GM19099 (cell line): ENCODE data around the gene GSG1.

Source experiments
- POLR2A ChIP-seq: IDR thresholded peaks from 3 replicates; pipeline ENCODE4 v1.6.1; 2011; ENCODE audit warnings: low read depth; ENCODE audit not compliant: insufficient read length; ENCODE audit errors: extremely low read depth

Gene GSG1

DNA sequence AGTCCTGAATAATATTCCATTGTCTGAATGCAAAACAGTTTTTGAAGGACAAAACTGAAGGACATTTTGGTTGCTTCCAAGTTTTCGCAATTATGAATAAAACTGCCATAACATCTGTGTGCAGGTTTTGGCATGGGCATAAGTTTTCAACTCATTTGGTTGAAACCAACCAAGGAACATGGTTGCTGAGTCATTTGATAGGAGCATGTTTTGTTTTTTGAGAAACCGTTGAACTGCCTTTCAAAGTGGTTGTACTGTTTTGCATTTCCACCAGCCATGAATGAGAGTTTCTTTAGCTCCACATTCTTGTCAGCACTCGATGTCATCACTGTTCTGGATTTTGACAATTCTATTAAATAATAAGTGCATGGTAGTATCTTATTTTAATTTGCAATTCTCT is 23.0 kb upstream of the GSG1 start:
- no peak for TF ChIP-seq POLR2A

- TF ChIP-seq POLR2A = no peak
These were observed 22.5 kb upstream of the GSG1 start for GRCh38 chr12:13125996-13126395.

DNA sequence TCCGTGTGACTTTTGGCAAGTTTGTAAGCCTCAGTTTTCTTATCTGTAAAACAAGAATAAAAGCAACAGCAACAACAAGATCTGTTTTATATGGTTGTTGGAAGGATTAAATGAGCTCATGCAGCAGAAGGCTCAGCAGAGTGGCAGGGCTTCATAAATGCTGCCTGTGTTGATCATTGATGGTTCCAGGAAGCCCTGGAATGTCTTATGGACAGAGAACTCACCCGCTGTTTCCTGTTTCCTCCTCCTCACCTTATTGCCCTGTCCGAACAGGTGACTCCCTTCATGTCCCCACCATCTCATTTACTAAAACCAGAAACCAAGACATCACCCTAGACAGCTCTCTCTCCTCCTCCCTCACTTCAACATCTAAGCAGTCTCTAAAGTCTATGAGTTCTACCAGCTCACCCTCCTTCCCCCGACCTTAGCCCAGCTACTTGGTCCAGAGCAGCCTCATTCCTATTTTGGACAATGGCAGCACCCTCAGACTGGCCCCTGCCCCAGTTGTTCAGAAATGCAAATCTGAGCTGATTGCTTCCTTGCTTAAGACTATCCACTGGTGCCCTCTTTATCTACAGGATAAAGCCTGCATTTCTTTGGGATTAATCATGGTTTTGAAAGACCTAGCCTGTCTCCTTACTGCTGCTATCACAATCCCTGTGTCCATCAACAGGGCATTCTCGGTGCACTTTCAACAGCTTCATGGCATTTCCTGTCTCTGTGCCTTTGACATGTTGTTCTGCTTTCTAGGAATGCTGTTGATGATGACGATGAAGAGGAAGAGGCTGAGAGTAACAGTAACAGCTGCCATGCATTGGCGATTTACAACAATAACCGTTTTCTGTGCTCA is 21.4 kb upstream of the GSG1 start:
- TF ChIP-seq POLR2A = no peak

GRCh38 chr12:13121568-13121967 is 18.1 kb upstream of the GSG1 start:
- no peak for TF ChIP-seq POLR2A

- TF ChIP-seq POLR2A = no peak
These were observed 16.9 kb upstream of the GSG1 start for GRCh38 chr12:13120413-13120812.

DNA sequence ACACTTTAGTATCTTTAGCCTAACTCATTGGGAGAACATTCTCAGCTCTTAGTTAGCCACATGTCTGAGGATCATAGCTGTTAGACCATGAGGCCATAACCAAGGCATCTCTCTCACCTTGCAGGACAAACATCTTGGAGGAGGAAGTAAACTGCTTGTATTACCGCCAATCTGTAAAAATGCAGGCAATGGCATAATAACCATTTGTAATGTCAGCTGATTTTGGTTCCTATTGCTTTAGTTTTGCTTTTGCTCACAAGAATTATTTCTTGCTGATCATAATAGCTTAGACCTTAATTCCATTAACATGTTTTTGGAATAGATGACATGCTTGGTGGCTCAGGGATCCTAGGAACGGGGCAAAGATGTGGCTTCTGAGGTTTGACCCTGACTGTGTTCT is 16.4 kb upstream of the GSG1 start:
- TF ChIP-seq POLR2A = no peak

GRCh38 chr12:13117029-13117428 is 13.6 kb upstream of the GSG1 start:
- TF ChIP-seq POLR2A = no peak

DNA sequence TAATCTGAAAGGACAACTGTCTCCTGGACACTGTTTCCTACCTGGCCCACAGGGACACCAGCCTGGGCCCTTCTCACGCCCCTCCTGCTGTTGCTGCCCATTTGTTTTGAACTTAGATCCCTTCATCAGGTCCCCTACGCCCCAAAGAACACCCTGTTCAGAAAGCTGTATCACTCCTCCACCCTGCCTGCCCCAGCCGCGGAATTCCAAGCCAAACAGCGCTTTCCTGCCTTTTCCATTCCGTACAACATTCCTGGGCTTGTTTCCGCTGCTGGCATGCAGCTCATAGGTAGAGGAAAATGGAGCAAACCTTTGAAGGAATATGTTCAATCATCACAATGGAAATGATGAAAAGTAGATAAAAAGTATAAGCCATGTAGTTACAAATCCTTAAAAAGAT is 12.8 kb upstream of the GSG1 start:
- no peak for TF ChIP-seq POLR2A

DNA sequence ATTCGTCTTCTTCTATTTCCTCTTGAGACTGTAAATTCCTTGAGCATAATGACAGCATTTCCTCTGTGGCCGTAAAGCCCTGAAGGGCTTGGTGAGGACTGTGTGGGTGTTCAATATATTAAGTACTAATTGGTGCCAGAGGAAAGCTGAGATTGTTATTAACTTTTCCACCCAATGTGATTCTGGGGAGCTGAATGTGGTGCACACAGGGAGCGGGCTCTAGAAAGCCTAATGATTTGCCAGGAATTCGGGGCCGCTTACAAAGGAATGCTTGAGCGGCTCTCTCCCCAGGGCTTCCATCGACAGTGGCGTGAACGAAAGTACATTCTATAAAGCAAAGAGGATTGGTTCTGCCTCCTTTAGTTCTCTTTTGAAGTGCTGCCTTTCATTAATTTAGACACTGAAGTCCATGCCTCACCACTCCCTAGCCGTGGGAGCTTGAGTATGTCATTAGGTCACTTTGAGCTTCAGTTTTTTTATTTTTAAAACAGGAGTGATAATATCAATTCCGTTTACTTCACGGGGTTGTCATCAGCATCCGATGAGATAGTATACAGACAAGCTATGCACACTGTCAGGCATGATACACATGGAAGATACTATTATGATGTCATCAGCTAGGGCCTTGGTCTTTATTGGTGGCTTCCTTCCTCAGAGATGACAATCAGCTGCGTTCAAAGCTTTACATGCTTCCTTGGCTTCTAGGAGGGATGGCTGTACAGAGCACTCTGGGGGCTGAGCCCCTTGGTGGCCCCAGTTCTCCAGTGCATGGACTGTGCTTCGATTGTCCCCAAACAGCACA is 11.0 kb upstream of the GSG1 start:
- no peak for TF ChIP-seq POLR2A

GRCh38 chr12:13112968-13113367 is 9.5 kb upstream of the GSG1 start:
- no peak for TF ChIP-seq POLR2A

- no peak for TF ChIP-seq POLR2A
These were observed 3.2 kb upstream of the GSG1 start for GRCh38 chr12:13106666-13107065.

DNA sequence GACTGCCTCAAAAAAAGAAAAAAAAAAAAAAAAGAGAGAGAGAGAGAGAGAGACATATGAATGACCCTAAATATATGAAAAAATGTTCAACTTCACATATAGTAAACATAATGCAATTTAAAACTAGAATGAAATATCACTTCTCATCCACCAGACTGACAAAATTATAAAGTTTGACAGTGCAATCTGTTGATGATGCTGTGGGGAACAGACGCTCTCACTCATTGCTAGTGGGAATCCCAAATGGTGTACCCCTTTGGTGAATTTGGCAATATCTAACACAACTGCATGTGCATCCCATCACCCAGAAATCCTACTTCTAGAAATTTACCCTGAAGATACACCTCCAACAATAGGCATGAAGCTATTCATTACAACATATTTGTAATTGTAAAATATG is 2.3 kb upstream of the GSG1 start:
- TF ChIP-seq POLR2A = no peak

- no peak for TF ChIP-seq POLR2A
These were observed 942 bp upstream of the GSG1 start for GRCh38 chr12:13104409-13104808.

DNA sequence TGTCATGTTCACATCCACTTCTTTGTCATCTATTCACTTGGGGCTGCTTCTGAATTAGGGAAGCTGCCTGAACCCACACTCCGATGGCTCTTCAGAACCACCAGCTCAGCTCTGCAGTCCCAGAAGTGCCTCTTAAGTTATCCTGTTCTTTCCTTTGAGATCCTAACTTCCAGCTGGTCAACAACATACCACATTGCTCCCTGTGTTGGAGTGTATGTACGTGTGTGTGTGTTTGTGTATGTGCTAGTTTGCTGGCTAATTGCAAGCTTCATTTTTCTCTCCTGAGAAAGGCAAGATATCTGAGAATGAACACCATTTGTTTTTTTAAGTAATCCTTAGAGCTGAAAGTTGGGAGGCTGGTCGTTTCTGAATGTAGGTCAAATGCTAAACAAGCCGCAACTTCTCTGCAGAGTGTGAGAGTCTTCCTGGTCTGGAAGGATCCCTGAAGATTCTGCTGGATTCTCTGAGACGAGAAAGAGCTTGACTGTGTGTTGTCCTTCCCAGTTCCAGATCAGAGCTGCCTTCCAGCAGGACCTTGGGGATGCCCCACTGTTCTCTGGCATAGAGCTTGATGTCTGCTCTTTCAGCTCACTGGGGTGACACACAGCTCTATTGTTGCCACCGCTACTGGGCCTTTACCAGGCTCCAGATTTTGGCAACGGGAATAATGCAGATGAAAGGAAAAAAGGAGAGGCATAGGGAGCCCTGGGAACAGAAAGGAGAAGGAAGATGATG is 839 bp downstream of the GSG1 start:
- TF ChIP-seq POLR2A = no peak

DNA sequence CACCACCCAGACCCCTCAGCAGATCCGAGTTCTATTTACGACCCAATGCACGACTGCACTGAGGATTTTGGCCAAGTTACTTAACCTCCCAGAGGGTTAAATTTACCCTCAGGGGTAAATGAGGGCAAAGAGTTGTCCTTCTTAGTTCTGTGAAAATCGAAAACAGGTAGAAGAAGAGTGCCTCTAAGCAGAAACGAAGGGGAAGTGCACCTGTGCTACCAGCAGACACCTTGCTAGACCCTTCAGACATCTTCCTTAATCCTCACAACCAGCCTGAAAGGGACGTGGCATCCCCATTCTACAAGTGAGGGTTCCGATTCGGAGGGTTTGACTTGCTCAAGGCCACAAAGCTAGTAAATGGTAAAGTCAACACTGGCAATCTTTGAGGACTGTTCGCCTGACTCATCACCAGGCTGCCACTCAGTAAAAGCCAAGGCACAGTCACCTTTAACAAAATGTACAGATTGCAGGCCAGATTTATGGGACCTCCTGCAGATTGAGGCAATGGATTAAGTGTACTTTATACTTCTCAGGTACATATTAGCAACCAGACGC is 1.6 kb downstream of the GSG1 start:
- no peak for TF ChIP-seq POLR2A
